NCI-H2081 treated with DMSO at 0.1 percent for 48 hours (cell line): Measurements from ENCODE around the gene ALAS1.
"Not testable (repeated sequence)": the region's sequence is repeated elsewhere in the genome, so short reads cannot be mapped to it uniquely, and the experiment has no call there.

Source experiments
- DNase-seq: peaks from one replicate; lab custom pipeline; 2025; lab: John Stamatoyannopoulos, UW

The ALAS1 gene

GRCh38 chr3:52197842-52198625, at the start of gene ALAS1:
Gene ALAS1 (plus strand): TSS chr3:52198160. CDS start chr3:52199242, 1,082 bp downstream.
- peak; percentile 30 for DNase-seq

GRCh38 chr3:52149021-52149420, 48.9 kb upstream of the ALAS1 start:
- no peak for DNase-seq

GRCh38 chr3:52149726-52150125, 48.2 kb upstream of the ALAS1 start:
- no peak for DNase-seq

- DNase-seq: no peak
Measured at GRCh38 chr3:52150357-52150756, 47.6 kb upstream of the ALAS1 start.

GRCh38 chr3:52150860-52151259, 47.1 kb upstream of the ALAS1 start:
- DNase-seq: no peak

GRCh38 chr3:52151991-52152390, 46.0 kb upstream of the ALAS1 start:
- not testable (repeated sequence) for DNase-seq

GRCh38 chr3:52153389-52154096, 44.4 kb upstream of the ALAS1 start:
- peak; percentile 23 for DNase-seq

GRCh38 chr3:52154135-52155094, 43.5 kb upstream of the ALAS1 start, which contains the start of gene POC1A:
Gene POC1A (minus strand): TSS chr3:52154423. CDS start chr3:52154372, 51 bp downstream.
- DNase-seq: peak; percentile 50

- no peak for DNase-seq
Measured at GRCh38 chr3:52155912-52156311, 42.0 kb upstream of the ALAS1 start.

- no peak for DNase-seq
Measured at GRCh38 chr3:52159503-52159902, 38.5 kb upstream of the ALAS1 start.

GRCh38 chr3:52162250-52162872, 35.6 kb upstream of the ALAS1 start:
- DNase-seq: no peak

- no peak for DNase-seq
Measured at GRCh38 chr3:52167240-52167639, 30.7 kb upstream of the ALAS1 start.

- DNase-seq: not testable (repeated sequence)
Measured at GRCh38 chr3:52170217-52170616, 27.7 kb upstream of the ALAS1 start.

GRCh38 chr3:52171514-52172261, 26.3 kb upstream of the ALAS1 start:
- no peak for DNase-seq

GRCh38 chr3:52172262-52172757, 25.6 kb upstream of the ALAS1 start:
- DNase-seq: no peak

- DNase-seq: no peak
Measured at GRCh38 chr3:52173101-52173500, 24.9 kb upstream of the ALAS1 start.

- no peak for DNase-seq
Measured at GRCh38 chr3:52174896-52175295, 23.1 kb upstream of the ALAS1 start.

GRCh38 chr3:52175416-52176179, 22.4 kb upstream of the ALAS1 start:
- DNase-seq: no peak

GRCh38 chr3:52176180-52176752, 21.7 kb upstream of the ALAS1 start:
- no peak for DNase-seq
